NCI-H187 treated with DMSO at 0.1 percent for 48 hours (cell line): ENCODE data around the gene TMEM174.
A peak's percentile ranks its signal among the peaks of the same experiment; 100 is the strongest.

ENCODE experiments used
- DNase-seq: peaks from one replicate; lab custom pipeline; 2025; lab: John Stamatoyannopoulos, UW

The TMEM174 gene

DNA sequence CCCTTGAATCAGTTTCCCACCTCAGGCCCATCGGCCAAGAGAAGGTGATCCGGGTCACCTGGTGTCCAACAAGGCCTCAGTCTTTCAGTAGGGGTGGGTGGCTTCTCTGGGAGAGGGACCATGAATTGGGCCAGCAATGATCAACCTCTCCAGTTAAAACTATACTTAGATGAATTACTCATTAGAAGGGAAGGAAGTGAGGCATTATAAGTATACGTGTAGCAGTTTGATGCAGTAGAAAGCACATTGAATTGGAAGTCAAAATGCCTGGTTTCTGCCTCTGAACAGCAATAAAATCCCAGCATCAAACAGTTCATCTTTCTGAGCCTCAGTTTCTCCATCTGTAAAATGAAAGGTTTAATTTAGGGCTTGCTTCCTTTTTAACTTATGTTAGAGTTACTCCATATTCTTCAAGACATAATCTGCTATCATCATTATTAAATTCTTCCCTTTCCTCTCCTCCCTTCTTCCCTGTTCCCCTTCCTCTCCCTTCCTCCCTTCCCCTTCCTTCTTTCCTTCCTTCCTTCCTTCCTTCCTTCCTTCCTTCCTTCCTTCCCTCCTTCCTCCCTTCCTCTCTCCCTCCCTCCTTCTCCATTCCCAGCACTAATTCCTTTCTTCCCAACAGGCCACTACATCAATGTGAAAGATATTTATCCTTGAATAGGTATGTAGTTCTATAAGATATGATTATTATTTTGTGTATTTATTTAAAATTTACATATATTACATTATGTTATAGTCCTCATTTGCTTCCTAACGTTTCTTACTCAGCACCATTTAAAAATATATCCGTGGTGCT lies 18.6 kb upstream of the TMEM174 start:
- no peak for DNase-seq

DNA sequence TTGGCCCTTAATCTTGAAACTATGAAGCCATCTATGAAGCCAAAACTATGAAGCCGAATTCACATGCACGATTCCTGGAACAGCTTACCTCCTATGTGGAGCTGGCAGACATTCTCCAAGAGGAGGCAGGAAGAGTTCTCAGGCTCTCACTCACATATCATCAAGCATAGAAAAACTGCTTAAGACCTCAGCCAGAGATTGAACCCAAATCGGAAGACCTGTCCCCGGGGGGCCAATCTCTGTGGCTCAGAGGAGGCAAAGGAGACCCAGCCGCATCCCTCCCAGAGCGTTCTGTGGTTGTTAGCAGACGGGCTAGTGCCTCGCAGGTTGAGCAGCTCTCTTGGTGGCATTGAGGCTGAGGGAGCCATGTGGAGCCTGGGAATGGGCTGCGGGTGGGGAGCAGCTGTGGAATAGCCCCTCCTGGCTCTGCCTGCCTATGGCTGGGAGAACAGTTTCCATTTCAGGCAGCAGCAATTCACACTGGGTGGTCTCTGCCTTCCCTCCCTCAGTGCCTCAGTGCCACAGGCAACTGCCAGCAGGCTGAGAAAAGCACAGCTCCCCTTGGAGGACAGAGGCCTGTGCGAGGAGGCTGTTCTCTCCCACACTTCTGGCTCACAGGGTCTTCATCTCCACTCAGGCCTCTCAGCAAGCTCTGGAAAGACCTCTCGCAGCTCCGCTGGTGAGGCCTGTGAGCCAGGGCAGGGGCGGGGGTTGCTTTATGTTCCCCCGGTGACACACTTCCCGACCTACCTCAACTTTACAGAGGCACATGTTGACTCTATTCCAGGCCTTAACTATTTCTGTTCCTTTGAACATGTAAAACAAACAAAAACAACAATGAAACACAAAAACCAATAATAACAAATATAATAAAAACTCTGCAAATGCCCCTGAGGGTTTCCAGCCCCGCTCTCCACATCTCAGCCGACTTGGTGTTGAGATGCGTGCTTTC lies 17.4 kb upstream of the TMEM174 start:
- no peak for DNase-seq

DNA sequence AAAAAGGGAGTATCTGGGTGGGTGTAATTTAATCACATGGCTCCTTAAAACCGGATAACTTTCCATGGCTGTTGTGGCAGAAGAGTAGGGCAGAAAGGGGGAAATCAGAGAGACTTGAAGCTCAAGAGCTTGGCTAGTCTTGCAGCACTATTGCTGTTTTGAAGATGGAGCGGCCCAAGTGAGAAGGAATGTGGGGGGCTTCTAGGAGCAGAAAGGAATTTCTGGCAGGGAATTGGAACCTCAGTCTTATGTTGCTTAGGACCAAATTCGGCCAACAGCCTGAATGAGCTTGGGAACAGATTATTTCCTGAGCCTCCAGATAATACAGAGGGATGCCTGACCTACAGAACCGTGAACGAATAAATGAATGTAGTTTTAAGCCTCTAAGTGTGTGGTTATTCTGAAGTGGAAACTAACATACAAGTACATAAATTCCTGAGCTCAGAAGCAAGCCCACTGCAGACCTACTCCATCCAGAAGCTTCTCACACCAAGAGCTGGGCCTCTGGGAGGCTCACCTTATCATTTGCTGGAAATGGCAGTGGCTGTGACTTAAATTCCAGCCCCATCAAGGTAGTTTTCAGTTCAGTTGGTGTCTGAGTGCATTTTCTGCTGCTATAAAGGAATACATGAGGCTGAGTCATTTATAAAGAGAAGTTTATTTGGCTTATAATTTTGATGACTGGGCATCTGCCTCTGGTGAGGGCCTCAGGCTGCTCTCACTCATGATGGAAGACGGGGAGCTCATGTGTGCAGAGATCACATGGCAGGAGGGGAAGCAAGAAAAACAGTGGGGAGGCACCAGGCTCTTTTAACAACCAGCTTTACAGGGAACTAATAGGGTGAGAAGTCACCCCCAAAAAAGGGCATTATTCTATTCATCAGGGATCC lies 15.3 kb upstream of the TMEM174 start:
- DNase-seq = no peak

- peak; percentile 72 for DNase-seq
These were observed 14.7 kb upstream of the TMEM174 start for GRCh38 chr5:73158313-73158712.

DNA sequence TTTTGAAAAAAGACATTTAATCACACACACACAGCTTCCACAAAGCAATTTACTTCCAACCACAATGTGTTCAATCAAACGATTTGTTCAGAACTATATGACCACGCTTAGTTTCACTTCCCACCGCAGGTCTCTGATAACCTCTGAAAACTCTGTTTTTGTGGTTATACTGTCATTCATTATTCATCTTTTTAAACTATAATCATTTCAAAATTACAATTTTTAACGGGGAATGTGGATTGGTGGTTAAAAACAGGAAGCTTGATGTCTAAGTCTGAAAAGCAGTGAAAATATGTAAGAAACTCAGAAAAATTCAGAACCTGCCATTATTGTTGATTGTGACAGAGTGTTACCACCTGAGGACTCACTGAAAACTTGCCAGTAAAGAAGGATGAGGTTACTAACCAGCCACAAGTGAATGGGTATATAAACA lies 12.7 kb upstream of the TMEM174 start:
- DNase-seq = no peak

GRCh38 chr5:73170522-73170921 lies 2.5 kb upstream of the TMEM174 start:
- DNase-seq = no peak

DNA sequence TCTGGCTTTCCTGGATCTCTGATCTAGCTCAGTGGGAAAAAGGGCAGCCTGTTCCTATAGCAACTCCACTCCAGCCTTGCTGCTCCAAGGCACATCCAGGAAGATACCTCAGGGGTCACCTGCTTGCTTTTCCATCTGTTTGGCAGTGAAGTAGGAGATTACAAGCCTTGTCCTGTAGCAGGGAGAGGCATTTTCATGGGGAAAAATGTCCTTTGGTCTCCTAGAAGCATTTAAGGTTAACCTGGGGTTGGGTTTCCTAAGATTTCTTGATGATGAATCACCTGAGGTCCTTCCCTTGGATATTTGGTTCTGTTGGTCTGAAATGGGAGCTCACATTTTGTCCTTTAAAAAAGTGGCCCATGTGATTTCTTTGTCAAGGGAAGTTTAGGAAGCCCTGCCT lies 1.5 kb upstream of the TMEM174 start:
- no peak for DNase-seq

GRCh38 chr5:73174100-73174815 lies 1.3 kb downstream of the TMEM174 start:
- DNase-seq = no peak

DNA sequence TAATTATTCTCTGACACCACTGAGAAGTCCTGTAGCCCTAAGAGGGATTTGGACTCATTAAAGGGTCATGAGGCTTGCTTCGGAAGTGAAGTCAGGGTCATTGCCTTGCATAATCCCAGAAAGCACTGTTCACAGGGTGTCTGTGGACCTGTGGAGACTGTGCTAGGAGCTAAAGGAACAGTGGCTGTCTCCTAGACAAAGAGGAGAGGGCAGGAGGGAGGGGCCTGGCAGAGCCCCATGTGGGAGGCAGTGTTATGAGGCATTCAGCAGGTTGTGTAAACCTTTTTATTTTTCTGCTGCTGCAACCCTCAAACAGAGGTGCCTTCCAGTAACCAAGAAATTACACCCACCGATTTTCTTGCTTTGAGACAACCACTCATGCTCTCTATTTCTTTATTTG lies 3.3 kb downstream of the TMEM174 start:
- DNase-seq = no peak

DNA sequence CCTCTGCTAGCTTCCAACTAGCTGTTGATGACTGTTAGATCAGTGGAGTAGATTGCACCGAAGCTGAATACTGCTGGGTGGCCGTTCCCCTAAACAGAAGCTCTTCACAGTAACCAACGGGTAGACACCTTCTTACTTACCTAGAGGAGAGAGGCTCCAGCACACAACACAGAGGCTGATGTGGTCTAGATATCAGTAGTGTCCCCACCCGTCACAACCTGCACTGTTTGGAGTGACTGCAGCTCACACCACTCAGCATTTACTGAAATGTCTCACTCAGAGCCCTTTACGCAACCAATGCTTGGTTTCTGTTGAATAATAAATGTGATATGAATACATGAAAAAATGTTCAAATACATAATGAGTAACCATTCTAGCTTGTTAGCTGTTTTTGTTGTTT lies 5.3 kb downstream of the TMEM174 start:
- DNase-seq = no peak

- no peak for DNase-seq
These were observed 6.7 kb downstream of the TMEM174 start for GRCh38 chr5:73179730-73180129.

DNA sequence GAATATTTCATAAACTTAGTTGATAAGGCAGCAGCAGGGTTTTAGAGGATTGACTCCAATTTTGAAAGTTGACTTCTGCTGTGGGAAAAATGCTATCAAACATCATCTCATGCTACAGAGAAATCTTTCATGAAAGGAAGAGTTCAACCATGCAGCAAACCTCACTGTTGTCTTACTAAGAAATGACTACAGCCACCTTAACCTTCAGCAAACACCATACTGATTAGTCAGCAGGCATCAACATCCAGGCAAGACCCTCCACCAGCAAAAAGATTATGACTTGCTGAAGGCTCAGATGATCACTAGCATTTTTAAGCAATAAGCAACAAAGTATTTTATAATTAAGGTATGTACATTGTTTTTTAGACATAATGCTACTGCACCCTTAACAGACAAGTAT lies 7.6 kb downstream of the TMEM174 start:
- no peak for DNase-seq

GRCh38 chr5:73182307-73182706 lies 9.3 kb downstream of the TMEM174 start:
- no peak for DNase-seq

DNA sequence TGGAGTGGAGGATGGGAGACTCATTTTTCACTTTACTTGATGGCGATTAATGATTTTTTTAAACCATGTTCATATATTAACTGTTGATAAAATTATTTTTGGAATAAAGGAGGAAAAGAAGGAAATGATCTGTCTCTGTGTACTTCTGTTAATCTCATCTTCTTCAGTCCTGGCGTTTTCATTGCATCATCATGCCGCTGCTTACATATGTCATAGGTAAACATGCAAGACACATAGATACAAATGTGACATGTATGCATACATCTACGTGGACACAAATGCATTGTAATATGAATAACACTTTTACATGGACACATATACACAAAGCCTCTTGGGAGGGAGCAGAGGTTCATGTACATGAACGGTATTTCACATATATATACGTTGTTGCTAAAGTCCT lies 10.0 kb downstream of the TMEM174 start:
- DNase-seq = no peak

- peak; percentile 60 for DNase-seq
These were observed 10.5 kb downstream of the TMEM174 start for GRCh38 chr5:73183481-73183891.

DNA sequence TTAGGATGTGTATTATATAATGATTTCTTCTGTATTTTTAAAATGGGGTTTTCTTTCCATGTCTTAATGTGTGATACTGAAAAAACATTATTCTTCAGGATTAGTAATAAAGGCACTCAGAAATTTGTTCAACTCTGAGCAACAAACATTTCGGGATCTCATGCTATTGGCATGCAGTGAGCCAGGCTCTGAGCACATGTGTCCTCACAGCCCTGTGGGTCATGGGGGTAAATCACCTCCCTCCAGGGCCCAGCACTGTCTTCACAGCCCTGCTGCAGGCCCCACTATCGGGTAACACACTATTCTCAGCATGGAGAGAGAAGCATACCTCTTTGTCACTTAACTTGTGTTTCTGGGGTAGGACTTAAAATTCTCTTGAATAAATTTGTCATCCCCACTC lies 14.0 kb downstream of the TMEM174 start:
- DNase-seq = no peak

DNA sequence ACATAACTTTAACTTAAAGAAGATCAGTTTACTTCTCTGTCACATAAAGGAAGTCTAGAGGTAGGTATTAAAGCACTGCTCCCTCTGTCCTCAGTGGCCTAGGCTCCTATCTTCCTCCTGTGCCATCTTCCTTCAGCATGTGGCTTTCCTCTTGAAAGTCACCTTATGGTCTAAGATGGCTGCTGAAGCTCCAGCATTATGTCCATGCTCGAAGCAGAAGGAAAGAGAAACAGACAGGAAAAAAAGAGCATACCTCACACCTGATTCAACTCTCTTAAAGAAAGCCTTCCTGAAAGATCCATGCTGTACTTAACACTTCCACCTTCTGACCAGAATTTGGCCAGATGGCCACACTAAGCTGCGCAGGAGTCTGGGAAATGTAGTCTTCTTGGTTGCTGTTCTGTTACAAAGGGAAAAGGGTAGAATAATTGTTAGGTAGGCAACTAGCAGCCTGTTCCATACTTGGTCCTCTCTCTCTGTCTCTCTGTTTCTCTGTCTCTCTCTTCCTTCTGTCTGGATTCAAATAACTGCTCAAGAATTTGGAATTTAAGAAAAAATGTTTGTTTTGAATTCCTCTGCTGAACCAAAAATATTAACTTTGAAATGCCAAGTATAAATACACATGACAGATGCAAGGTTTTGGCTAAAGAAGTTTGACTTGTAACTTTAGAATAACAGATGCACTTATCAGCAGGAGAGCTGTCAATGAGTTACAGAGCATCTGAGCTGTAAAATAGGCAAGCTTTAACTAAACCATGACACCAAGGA lies 16.0 kb downstream of the TMEM174 start:
- DNase-seq = no peak

- no peak for DNase-seq
These were observed 16.9 kb downstream of the TMEM174 start for GRCh38 chr5:73189871-73190376.

- no peak for DNase-seq
These were observed 19.4 kb downstream of the TMEM174 start for GRCh38 chr5:73192370-73192769.

GRCh38 chr5:73193592-73193991 lies 20.6 kb downstream of the TMEM174 start:
- no peak for DNase-seq
